ENCODE data around the gene CCDC88C. TPM values are rescaled to one million over a fixed set of nuclear protein-coding genes. Genes with fewer than 3 reads are reported as not detected.
A peak's percentile ranks its signal among the peaks of the same experiment; 100 is the strongest.
"Not testable (repeated sequence)": the region's sequence is repeated elsewhere in the genome, so short reads cannot be mapped to it uniquely, and the experiment has no call there.

The CCDC88C gene
- total and polyA plus RNA-seq, 8 donors, result 26.2 to 41.8 (median 31.6) TPM

DNA sequence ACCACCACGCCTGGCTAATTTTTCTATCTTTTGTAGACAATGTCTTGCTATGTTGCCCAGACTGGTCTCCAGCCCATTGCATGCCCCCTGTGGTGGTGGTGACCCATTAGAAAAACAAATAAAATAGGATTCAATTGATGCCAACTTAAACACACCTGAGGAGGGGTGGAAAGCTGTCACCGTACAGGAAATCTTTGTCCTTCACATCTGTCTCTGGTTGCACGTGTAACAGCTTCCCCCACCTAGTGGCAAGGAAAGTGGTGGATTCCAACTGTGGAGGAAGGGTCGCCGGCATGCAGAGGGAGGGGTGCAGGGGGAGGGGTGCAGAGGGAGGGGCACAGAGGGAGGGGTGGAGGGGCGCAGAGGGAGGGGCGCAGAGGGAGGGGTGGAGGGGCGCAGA is 147.0 kb downstream of the CCDC88C start:
- no peak overlapping the region for H3K27ac ChIP-seq
- H3K4me1 ChIP-seq, result peaks cover 0 to 21% of the 10 kb centered on the region in 2 donors
- peaks cover 0 to 43% of the 10 kb centered on the region in 2 donors for H3K36me3 ChIP-seq
- no peaks in the 10 kb centered on the region for H3K9me3 ChIP-seq
- intact Hi-C loops (cut with DNase I), result no loop called here
- ATAC-seq (no peak), DNase-seq (no peak)
- TF ChIP-seq CTCF (IDR thresholded peaks at IDR 0.05), result no peak
- no peaks in the 10 kb centered on the region for H3K27me3 ChIP-seq
- H3K4me3 ChIP-seq, result no peak overlapping the region

- Histone ChIP-seq H3K4me1 (peaks cover 0 to 21% of the 10 kb centered on the region in 2 donors), H3K27me3 (peaks cover 0 to 4% of the 10 kb centered on the region in 2 donors)
These were observed 147.4 kb downstream of the CCDC88C start for GRCh38 chr14:91270188-91270587.

DNA sequence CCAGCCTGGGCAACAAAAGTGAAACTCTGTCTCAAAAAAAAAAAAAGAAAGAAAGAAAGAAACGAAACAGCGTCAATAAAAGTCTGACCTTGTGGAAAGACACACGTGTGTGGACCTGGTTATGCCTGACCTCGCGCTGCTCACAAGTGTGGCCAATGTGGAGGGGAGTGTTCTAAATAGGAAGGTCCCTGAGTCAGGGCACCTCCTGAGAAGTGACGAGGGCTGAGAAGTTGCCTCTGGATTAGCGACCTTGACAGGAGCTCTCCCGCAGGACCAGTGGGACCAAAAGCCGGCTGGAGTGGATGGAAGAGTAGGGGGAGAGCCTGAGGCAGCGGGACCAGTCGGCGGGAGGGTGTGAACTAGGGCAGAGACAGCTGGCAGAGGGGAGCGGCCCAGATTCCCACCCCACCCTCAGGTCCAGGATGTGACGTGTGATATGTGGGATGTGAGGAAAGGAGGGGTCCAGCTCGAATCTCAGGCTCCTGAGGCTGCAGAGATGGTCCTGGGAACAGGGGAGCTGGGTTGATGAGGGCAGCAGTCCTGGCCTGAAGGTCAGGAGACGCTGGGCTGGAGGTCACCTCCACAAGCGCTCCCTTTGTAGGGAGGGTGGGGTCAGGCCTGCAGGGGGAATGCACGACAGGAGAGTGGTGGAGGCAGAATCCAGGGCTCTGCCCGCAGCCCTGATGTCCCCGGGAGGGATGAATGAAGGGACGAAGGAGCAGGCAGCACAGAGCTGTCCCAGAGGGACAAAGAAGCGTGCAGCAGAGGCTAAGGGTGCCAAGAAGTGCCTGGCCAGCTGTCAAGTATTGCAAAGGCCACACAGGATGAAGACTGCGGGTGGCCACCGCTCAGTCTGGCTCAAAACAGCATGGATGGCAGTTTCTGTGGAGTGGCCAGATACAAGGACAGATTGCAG is 148.3 kb downstream of the CCDC88C start:
- ATAC-seq, result peak; percentile 18

More at GRCh38 chr14:91270188-91270587, 147.4 kb downstream of the CCDC88C start:
- intact Hi-C loops (cut with DNase I), result no loop called here
- Histone ChIP-seq H3K36me3 (peaks cover 0 to 41% of the 10 kb centered on the region in 2 donors), H3K9me3 (no peaks in the 10 kb centered on the region), H3K4me3 (no peak overlapping the region), H3K27ac (no peak overlapping the region)
- no peak for TF ChIP-seq CTCF (IDR thresholded peaks at IDR 0.05)
- no peak for ATAC-seq
- DNase-seq, result no peak

GRCh38 chr14:91267965-91268437 is 149.6 kb downstream of the CCDC88C start:
- Histone ChIP-seq H3K36me3 (peaks cover 0 to 20% of the 10 kb centered on the region in 2 donors), H3K9me3 (no peaks in the 10 kb centered on the region), H3K27ac (no peak overlapping the region), H3K4me1 (peaks cover 0 to 17% of the 10 kb centered on the region in 2 donors), H3K27me3 (peaks cover 0 to 25% of the 10 kb centered on the region in 2 donors), H3K4me3 (no peak overlapping the region)
- no peak for ATAC-seq
- no peak for TF ChIP-seq CTCF (IDR thresholded peaks at IDR 0.05)
- no peak for DNase-seq
- intact Hi-C loops (cut with DNase I), result no loop called here

More for the DNA sequence above, 148.3 kb downstream of the CCDC88C start:
- peak in 2 of 4 donors; percentile 48 to 67 for DNase-seq
- no peak for TF ChIP-seq CTCF (IDR thresholded peaks at IDR 0.05)
- Histone ChIP-seq H3K27me3 (peaks cover 0 to 12% of the 10 kb centered on the region in 2 donors), H3K4me1 (peaks cover 0 to 26% of the 10 kb centered on the region in 2 donors), H3K9me3 (no peaks in the 10 kb centered on the region), H3K36me3 (peaks cover 0 to 32% of the 10 kb centered on the region in 2 donors), H3K4me3 (peak overlapping the region in 1 of 2 donors; percentile 1), H3K27ac (peak overlapping the region in 1 of 2 donors; percentile 48)
- intact Hi-C loops (cut with DNase I), result no loop called here

DNA sequence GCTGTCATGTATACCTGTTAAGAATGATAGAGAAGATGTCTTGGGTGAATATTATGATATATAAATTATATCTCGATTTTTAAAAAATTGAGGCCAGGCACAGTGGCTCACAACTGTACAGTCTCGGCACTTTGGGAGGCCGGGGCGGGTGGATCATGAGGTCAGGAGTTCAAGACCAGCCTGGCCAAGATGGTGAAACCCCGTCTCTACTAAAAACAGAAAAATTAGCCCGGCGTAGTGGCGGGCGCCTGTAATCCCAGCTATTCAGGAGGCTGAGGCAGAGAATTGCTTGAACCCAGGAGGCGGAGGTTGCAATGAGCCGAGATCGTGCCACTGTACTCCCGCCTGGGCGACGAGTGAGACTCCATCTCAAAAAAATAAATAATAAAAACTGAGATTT is 151.3 kb downstream of the CCDC88C start:
- H3K36me3 ChIP-seq; ATAC-seq; H3K9me3 ChIP-seq; DNase-seq; intact Hi-C loops (cut with DNase I); H3K4me3 ChIP-seq; H3K27ac ChIP-seq: not testable (repeated sequence)
- H3K4me1 ChIP-seq, result peaks cover 0 to 17% of the 10 kb centered on the region in 2 donors
- H3K27me3 ChIP-seq, result peaks cover 0 to 26% of the 10 kb centered on the region in 2 donors

Data from left lung (tissue), 10 donors.